Hypothalamus (tissue), 51 donors: ENCODE data around the gene GNPTG.
A peak's percentile ranks its signal among the peaks of the same experiment; 100 is the strongest.

Experiments
- DNase-seq, 51 donors: peaks; one replicate each; lab custom pipeline; 2025; lab: John Stamatoyannopoulos, UW

GNPTG gene

GRCh38 chr16:1387331-1387730 lies 35.6 kb downstream of the GNPTG start:
- no peak for DNase-seq

- no peak for DNase-seq
Observed at GRCh38 chr16:1389762-1390161, 38.0 kb downstream of the GNPTG start.

GRCh38 chr16:1390239-1390779 lies 38.6 kb downstream of the GNPTG start:
- no peak for DNase-seq

- DNase-seq: no peak
Observed at GRCh38 chr16:1392826-1393225, 41.1 kb downstream of the GNPTG start.

GRCh38 chr16:1393613-1394176 lies 42.0 kb downstream of the GNPTG start:
- no peak for DNase-seq

- DNase-seq: no peak
Observed at GRCh38 chr16:1394367-1394951, 42.7 kb downstream of the GNPTG start.

GRCh38 chr16:1395444-1396031 lies 43.8 kb downstream of the GNPTG start:
- no peak for DNase-seq

GRCh38 chr16:1397779-1398178 lies 46.0 kb downstream of the GNPTG start:
- no peak for DNase-seq

- no peak for DNase-seq
Observed at GRCh38 chr16:1398351-1398750, 46.6 kb downstream of the GNPTG start.

GRCh38 chr16:1398826-1399581 lies 47.3 kb downstream of the GNPTG start:
- DNase-seq: no peak

- DNase-seq: no peak
Observed at GRCh38 chr16:1401061-1401757, 49.5 kb downstream of the GNPTG start.

- DNase-seq: no peak
Observed at GRCh38 chr16:1401758-1402154, 50.0 kb downstream of the GNPTG start.

GRCh38 chr16:1403036-1403435 lies 51.3 kb downstream of the GNPTG start:
- DNase-seq: no peak

- DNase-seq: no peak
Observed at GRCh38 chr16:1403733-1404132, 52.0 kb downstream of the GNPTG start.

- DNase-seq: peak in 5 of 51 donors; percentile 18 to 39 (median 21)
Observed at GRCh38 chr16:1407753-1408152, 56.0 kb downstream of the GNPTG start.

- DNase-seq: peak; percentile 50 to 99 (median 93)
Observed at GRCh38 chr16:1408171-1408837, 56.6 kb downstream of the GNPTG start.

GRCh38 chr16:1412847-1413246 lies 61.1 kb downstream of the GNPTG start:
- DNase-seq: no peak
